Loucy (cell line): ENCODE measurements around the gene CCDC137.

Source experiments
- H2AFZ ChIP-seq: fragments of 200-600 bp; sonication (generic); 2 replicates; pipeline ENCODE4 v1.6.0; 2016; ENCODE audit warnings: antibody characterized with exemption, mild to moderate bottlenecking, low read length, moderate library complexity
- H3F3A ChIP-seq: fragments of 200-600 bp; 2 replicates; pipeline ENCODE4 v1.6.0; 2016; ENCODE audit warnings: antibody characterized with exemption, low read depth, mild to moderate bottlenecking
- H3K27me3 ChIP-seq: fragments of 200-600 bp; sonication (generic); 2 replicates; pipeline ENCODE4 v1.6.1; 2014; ENCODE audit warnings: low read length, mild to moderate bottlenecking; ENCODE audit not compliant: insufficient read depth, poor library complexity, severe bottlenecking
- H3K36me3 ChIP-seq: fragments of 200-600 bp; sonication (generic); 2 replicates; pipeline ENCODE4 v1.6.1; 2016; ENCODE audit warnings: low read length; ENCODE audit not compliant: insufficient read depth
- H3K4me1 ChIP-seq: fragments of 200-600 bp; sonication (generic); 2 replicates; pipeline ENCODE4 v1.5.1; 2014; ENCODE audit warnings: low read length, mild to moderate bottlenecking; ENCODE audit not compliant: insufficient read depth, poor library complexity, severe bottlenecking
- H3K4me2 ChIP-seq: fragments of 200-600 bp; sonication (generic); 2 replicates; pipeline ENCODE4 v1.6.0; 2014; ENCODE audit warnings: antibody characterized with exemption, low read length, low read depth, mild to moderate bottlenecking; ENCODE audit not compliant: poor library complexity, severe bottlenecking
- H3K4me3 ChIP-seq: fragments of 200-600 bp; sonication (generic); 2 replicates; pipeline ENCODE4 v1.5.1; 2014; ENCODE audit warnings: low read length, mild to moderate bottlenecking, mixed read lengths; ENCODE audit not compliant: poor library complexity, severe bottlenecking
- H3K79me2 ChIP-seq: fragments of 200-600 bp; sonication (generic); 2 replicates; pipeline ENCODE4 v1.6.1; 2014; ENCODE audit warnings: low read length; ENCODE audit not compliant: insufficient read depth
- H3K9ac ChIP-seq: fragments of 200-600 bp; sonication (generic); 2 replicates; pipeline ENCODE4 v1.6.0; 2014; ENCODE audit warnings: mild to moderate bottlenecking, low read depth, low read length, moderate library complexity; ENCODE audit not compliant: poor library complexity, severe bottlenecking
- H3K9me2 ChIP-seq: fragments of 200-600 bp; sonication (generic); replicated peaks from 2 replicates; pipeline ENCODE4 v1.6.1; 2016; ENCODE audit warnings: low read depth, low read length, mixed read lengths
- H3K9me3 ChIP-seq: fragments of 200-600 bp; sonication (generic); 2 replicates; pipeline ENCODE4 v1.6.1; 2014; ENCODE audit warnings: mild to moderate bottlenecking, antibody characterized with exemption, low read length, low read depth; ENCODE audit not compliant: insufficient read depth
- H4K20me1 ChIP-seq: fragments of 200-600 bp; sonication (generic); 2 replicates; pipeline ENCODE4 v1.6.0; 2014; ENCODE audit warnings: antibody characterized with exemption, low read length, mild to moderate bottlenecking; ENCODE audit not compliant: insufficient read depth, poor library complexity, severe bottlenecking
- EZH2phosphoT487 ChIP-seq: fragments of 200-600 bp; IDR thresholded peaks from 2 replicates; pipeline ENCODE4 v1.6.1; 2018; ENCODE audit warnings: antibody characterized with exemption, mild to moderate bottlenecking, moderate library complexity, borderline replicate concordance
- TF ChIP-seq, protein P1 (sequence below): fragments of 200-600 bp; sonication (generic); conservative IDR thresholded peaks from 2 replicates; pipeline ENCODE4 v1.5.1; 2014; ENCODE audit warnings: mild to moderate bottlenecking, antibody characterized with exemption, low read length

CCDC137 gene

DNA sequence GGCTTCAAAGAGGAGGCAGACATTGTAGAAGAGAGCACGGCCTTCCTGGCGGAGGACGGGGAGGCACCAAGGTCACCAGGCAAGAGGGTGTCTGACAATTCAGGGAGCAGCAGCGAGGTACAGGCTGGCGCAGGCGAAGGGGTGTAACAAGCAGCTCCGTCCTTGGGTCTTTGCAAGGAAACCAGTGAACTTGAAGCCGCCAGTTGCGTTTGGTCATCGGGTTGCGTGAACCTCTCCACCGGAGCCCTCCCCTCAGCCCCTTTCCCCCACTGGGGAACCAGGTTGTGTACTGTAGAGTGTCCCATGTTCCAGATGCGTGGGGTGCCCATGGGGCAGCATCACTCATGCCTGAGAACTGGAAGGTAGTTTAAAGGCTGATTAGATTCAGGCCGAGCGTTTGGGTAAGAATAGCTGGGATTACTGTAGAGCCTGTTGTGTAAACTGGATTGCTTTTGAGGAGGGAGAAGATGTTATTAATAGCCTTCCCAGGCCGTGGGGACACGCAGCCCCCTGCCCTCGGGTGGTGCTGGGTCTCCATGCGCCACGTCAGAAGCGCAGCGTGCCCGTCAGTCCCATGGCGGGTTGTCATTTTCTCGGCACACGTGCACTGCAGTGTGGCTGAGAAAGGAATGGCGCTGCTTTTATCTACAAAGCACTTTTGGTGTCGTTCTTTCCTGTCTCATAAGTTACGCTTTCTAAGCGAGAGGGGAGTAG, 39.1 kb downstream of the CCDC137 start:
- H3K36me3 ChIP-seq, result peaks cover 25% of the 10 kb centered on the region; the same call in 1 of the 2 replicates
- H3K79me2 ChIP-seq, result peaks cover 65% of the 10 kb centered on the region
- H3K27me3 ChIP-seq, result no peaks in the 10 kb centered on the region
- no peaks in the 10 kb centered on the region for H3F3A ChIP-seq
- H3K9me3 ChIP-seq, result no peaks in the 10 kb centered on the region
- H3K4me1 ChIP-seq, result peaks cover 20% of the 10 kb centered on the region
- H3K9me2 ChIP-seq, result no peaks in the 10 kb centered on the region
- peak overlapping the region; percentile 20 for H3K4me2 ChIP-seq
- TF ChIP-seq, protein P1, sequence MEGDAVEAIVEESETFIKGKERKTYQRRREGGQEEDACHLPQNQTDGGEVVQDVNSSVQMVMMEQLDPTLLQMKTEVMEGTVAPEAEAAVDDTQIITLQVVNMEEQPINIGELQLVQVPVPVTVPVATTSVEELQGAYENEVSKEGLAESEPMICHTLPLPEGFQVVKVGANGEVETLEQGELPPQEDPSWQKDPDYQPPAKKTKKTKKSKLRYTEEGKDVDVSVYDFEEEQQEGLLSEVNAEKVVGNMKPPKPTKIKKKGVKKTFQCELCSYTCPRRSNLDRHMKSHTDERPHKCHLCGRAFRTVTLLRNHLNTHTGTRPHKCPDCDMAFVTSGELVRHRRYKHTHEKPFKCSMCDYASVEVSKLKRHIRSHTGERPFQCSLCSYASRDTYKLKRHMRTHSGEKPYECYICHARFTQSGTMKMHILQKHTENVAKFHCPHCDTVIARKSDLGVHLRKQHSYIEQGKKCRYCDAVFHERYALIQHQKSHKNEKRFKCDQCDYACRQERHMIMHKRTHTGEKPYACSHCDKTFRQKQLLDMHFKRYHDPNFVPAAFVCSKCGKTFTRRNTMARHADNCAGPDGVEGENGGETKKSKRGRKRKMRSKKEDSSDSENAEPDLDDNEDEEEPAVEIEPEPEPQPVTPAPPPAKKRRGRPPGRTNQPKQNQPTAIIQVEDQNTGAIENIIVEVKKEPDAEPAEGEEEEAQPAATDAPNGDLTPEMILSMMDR, result no peak
- no peak for TF ChIP-seq EZH2phosphoT487
- H3K9ac ChIP-seq, result no peak overlapping the region
- H2AFZ ChIP-seq, result no peak overlapping the region
- no peak overlapping the region for H3K4me3 ChIP-seq
- peaks cover 35% of the 10 kb centered on the region for H4K20me1 ChIP-seq

DNA sequence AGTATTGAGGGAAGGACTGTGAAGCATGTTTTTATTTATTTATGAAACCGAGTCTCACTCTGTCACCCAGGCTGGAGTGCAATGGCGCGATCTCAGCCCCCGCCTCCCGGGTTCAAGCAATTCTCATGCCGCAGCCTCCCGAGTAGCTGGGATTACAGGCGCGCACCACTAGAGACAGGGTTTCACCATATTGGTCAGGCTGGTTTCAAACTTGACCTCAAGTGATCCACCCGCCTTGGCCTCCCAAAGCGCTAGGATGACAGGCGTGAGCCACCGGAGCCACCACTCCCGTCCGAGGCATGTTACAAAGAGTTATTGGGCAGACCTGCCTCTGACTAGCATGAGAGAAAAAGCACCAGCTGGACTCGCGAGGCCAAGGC, 39.7 kb downstream of the CCDC137 start:
- Histone ChIP-seq H4K20me1 (peaks cover 29% of the 10 kb centered on the region), H3K79me2 (peaks cover 59% of the 10 kb centered on the region)

DNA sequence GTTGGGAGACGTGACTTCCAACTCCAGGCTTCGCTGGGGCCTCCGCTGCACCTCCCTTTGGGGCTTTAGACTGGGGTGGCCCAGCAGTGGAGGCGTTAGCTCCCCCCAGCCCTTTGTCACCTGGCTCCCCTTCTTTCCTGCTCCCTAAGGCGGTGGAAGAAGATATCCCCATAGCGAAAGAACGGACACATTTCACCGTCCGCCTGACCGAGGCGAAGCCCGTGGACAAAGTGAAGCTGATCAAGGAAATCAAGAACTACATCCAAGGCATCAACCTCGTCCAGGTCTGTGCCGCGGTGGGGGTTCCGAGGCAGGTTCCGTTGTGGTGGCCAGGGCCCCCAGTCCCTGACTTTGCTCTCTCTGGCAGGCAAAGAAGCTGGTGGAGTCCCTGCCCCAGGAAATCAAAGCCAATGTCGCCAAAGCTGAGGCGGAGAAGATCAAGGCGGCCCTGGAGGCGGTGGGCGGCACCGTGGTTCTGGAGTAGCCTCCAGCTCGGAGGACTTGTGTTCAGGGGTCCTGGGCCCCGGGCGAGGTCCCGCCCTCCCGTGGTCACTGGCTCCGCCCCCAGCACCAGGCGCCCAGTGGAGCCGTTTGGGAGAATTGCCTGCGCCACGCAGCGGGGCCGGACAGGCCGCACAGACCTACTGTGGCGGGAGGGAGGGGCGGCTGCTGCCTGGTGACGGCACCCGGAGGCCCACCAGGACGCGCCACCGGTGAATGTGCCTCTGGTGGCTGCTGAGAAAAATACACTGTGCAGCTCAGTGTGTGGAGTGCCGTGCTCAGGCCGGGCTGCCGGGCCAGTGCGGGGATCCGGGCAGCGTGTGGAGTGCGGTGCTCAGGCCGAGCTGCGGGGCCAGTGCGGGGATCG, 40.5 kb downstream of the CCDC137 start:
- H3K9ac ChIP-seq, result no peak overlapping the region
- no peaks in the 10 kb centered on the region for H3K9me2 ChIP-seq
- H3F3A ChIP-seq, result no peaks in the 10 kb centered on the region
- peaks cover 11% of the 10 kb centered on the region for H3K4me1 ChIP-seq
- H3K4me2 ChIP-seq, result no peak overlapping the region
- peaks cover 22% of the 10 kb centered on the region for H4K20me1 ChIP-seq
- H3K79me2 ChIP-seq, result peaks cover 51% of the 10 kb centered on the region
- TF ChIP-seq, protein P1, result no peak
- no peak for TF ChIP-seq EZH2phosphoT487
- no peaks in the 10 kb centered on the region for H3K9me3 ChIP-seq
- H3K27me3 ChIP-seq, result no peaks in the 10 kb centered on the region
- H3K4me3 ChIP-seq, result no peak overlapping the region
- no peak overlapping the region for H2AFZ ChIP-seq
- peaks cover 16% of the 10 kb centered on the region; the same call in 1 of the 2 replicates for H3K36me3 ChIP-seq

More for the DNA sequence above, 39.7 kb downstream of the CCDC137 start:
- no peak overlapping the region for H3K4me3 ChIP-seq
- no peaks in the 10 kb centered on the region for H3K9me3 ChIP-seq
- H3K4me1 ChIP-seq, result peaks cover 14% of the 10 kb centered on the region
- peaks cover 20% of the 10 kb centered on the region; the same call in 1 of the 2 replicates for H3K36me3 ChIP-seq
- TF ChIP-seq, protein P1, result no peak
- TF ChIP-seq EZH2phosphoT487, result no peak
- no peaks in the 10 kb centered on the region for H3F3A ChIP-seq
- H2AFZ ChIP-seq, result no peak overlapping the region
- H3K9ac ChIP-seq, result no peak overlapping the region
- H3K4me2 ChIP-seq, result no peak overlapping the region
- no peaks in the 10 kb centered on the region for H3K27me3 ChIP-seq
- H3K9me2 ChIP-seq, result no peaks in the 10 kb centered on the region
